GM23338 (cell line): ENCODE results near the gene CPTP. TPM values are rescaled to one million over a fixed set of nuclear protein-coding genes. Genes with fewer than 3 reads are reported as not detected.

Experiments
- ATAC-seq: fragments of 200-7000 bp; cut with Tn5 transposase; 3 replicates; pipeline ENCODE4 v1.9.1; 2020
- DNase-seq: peaks from one replicate; pipeline ENCODE4 v3.0.0-alpha.2; 2015; ENCODE audit warnings: low spot score
- H2AFZ ChIP-seq: fragments of 200-600 bp; sonication (generic); 2 replicates; pipeline ENCODE4 v1.8.0; 2016; ENCODE audit warnings: antibody characterized with exemption, mild to moderate bottlenecking, moderate library complexity
- H3F3A ChIP-seq: fragments of 200-600 bp; sonication (generic); replicated peaks from 2 replicates; pipeline ENCODE4 v1.8.0; 2017; ENCODE audit warnings: antibody characterized with exemption, mixed run types, low read depth
- H3K27ac ChIP-seq: fragments of 200-600 bp; sonication (generic); 2 replicates; pipeline ENCODE4 v1.6.1; 2016; ENCODE audit warnings: low read depth
- H3K27me3 ChIP-seq: fragments of 200-600 bp; sonication (generic); 2 replicates; pipeline ENCODE4 v1.8.0; 2016; ENCODE audit warnings: mild to moderate bottlenecking, mixed run types, moderate library complexity; ENCODE audit not compliant: insufficient read depth
- H3K36me3 ChIP-seq: fragments of 200-600 bp; sonication (generic); 2 replicates; pipeline ENCODE4 v1.8.0; 2016; ENCODE audit warnings: mild to moderate bottlenecking; ENCODE audit not compliant: insufficient read depth
- H3K4me1 ChIP-seq: fragments of 200-600 bp; sonication (generic); 2 replicates; pipeline ENCODE4 v1.8.0; 2016; ENCODE audit warnings: mild to moderate bottlenecking, moderate library complexity; ENCODE audit not compliant: insufficient read depth
- H3K4me2 ChIP-seq: fragments of 200-600 bp; sonication (generic); 2 replicates; pipeline ENCODE4 v1.7.1; 2017; ENCODE audit warnings: mixed run types
- H3K4me3 ChIP-seq: fragments of 200-600 bp; sonication (generic); 2 replicates; pipeline ENCODE4 v1.6.1; 2016; ENCODE audit warnings: mixed run types
- H3K79me2 ChIP-seq: fragments of 200-600 bp; sonication (generic); replicated peaks from 2 replicates; pipeline ENCODE4 v1.8.0; 2017; ENCODE audit warnings: mild to moderate bottlenecking; ENCODE audit not compliant: insufficient read depth
- H3K9me2 ChIP-seq: fragments of 200-600 bp; sonication (generic); 2 replicates; pipeline ENCODE4 v1.8.0; 2017; ENCODE audit not compliant: insufficient read depth
- H4K20me1 ChIP-seq: fragments of 200-600 bp; sonication (generic); replicated peaks from 2 replicates; pipeline ENCODE4 v1.8.0; 2017; ENCODE audit warnings: mild to moderate bottlenecking; ENCODE audit not compliant: insufficient read depth
- H3K27ac Mint-ChIP-seq: 2 replicates; pipeline ENCODE4 v1.8.0; 2020; ENCODE audit warnings: inconsistent platforms, mild to moderate bottlenecking, moderate library complexity, mixed read lengths
- H3K27me3 Mint-ChIP-seq: 3 replicates; pipeline ENCODE4 v1.8.0; 2022; ENCODE audit warnings: low read depth, mild to moderate bottlenecking, moderate library complexity, mixed read lengths, inconsistent platforms; ENCODE audit not compliant: insufficient read depth, poor library complexity
- H3K36me3 Mint-ChIP-seq: 3 replicates; pipeline ENCODE4 v1.8.0; 2021; ENCODE audit warnings: low read depth, mild to moderate bottlenecking, inconsistent platforms, moderate library complexity, mixed read lengths
- H3K4me1 Mint-ChIP-seq: 3 replicates; pipeline ENCODE4 v1.8.0; 2020; ENCODE audit warnings: mild to moderate bottlenecking, inconsistent platforms, mixed read lengths
- H3K4me3 Mint-ChIP-seq: 3 replicates; pipeline ENCODE4 v1.8.0; 2021; ENCODE audit warnings: moderate library complexity, mild to moderate bottlenecking, inconsistent platforms, mixed read lengths
- H3K9me3 Mint-ChIP-seq: 3 replicates; pipeline ENCODE4 v1.8.0; 2020; ENCODE audit warnings: moderate library complexity, mild to moderate bottlenecking, inconsistent platforms, mixed read lengths
- EZH2 ChIP-seq: fragments of 200-600 bp; sonication (generic); IDR thresholded peaks from one replicate; pipeline ENCODE4 v1.8.0; 2017; ENCODE audit warnings: antibody characterized with exemption, mild to moderate bottlenecking, low read depth; ENCODE audit not compliant: unreplicated experiment
- EZH2phosphoT487 ChIP-seq: fragments of 200-600 bp; sonication (generic); IDR thresholded peaks from one replicate; pipeline ENCODE4 v1.8.1; 2018; ENCODE audit warnings: antibody characterized with exemption; ENCODE audit not compliant: unreplicated experiment
- JUNB ChIP-seq: IDR thresholded peaks from one replicate; pipeline ENCODE4 v1.6.1; 2016; ENCODE audit warnings: antibody characterized with exemption; ENCODE audit not compliant: unreplicated experiment
- NANOG ChIP-seq: IDR thresholded peaks from 2 replicates; pipeline ENCODE4 v1.6.1; 2016; ENCODE audit warnings: antibody characterized with exemption, borderline replicate concordance
- POLR2AphosphoS5 ChIP-seq: IDR thresholded peaks from 2 replicates; pipeline ENCODE4 v1.6.1; 2016; ENCODE audit warnings: antibody characterized with exemption, low read depth
- STAT1 ChIP-seq: IDR thresholded peaks from one replicate; pipeline ENCODE4 v1.6.1; 2016; ENCODE audit warnings: antibody characterized with exemption; ENCODE audit not compliant: unreplicated experiment
- ZNF331 ChIP-seq: fragments of 250-450 bp; sonication (Bioruptor Pico); IDR thresholded peaks from 2 replicates; pipeline ENCODE4 v1.5.0; 2020; ENCODE audit warnings: low read depth, mild to moderate bottlenecking, moderate library complexity
- polyA plus RNA-seq: library from polyadenylated mRNA; unstranded; fragments of >200 nt; fragmentation: Nextera tagmentation; extraction: Ambion mirVana; gene quantifications from 2 replicates; pipeline ENCODE4 v1.2.1, GENCODE V29; 2016
- total RNA-seq: library from RNA; depleted of rRNA; stranded (reverse); fragments of >200 nt; shearing (Covaris generic); gene quantifications from 2 replicates; pipeline ENCODE4 v1.2.3, GENCODE V29; 2014
- TF ChIP-seq, protein P1 (sequence below): IDR thresholded peaks from 2 replicates; pipeline ENCODE4 v1.6.1; 2016; ENCODE audit warnings: antibody characterized with exemption
- TF ChIP-seq, protein P2 (sequence below): IDR thresholded peaks from one replicate; pipeline ENCODE4 v1.6.1; 2018; ENCODE audit warnings: antibody characterized with exemption; ENCODE audit not compliant: unreplicated experiment
- TF ChIP-seq, protein P3 (sequence below), 2 experiments: fragments of 200-600 bp in 1 of 2; sonication (generic) in 1 of 2; conservative IDR thresholded peaks; 2 replicates each; pipeline versions ENCODE4 v1.5.1 to v1.6.1; 2016 to 2017; ENCODE audit warnings: antibody characterized with exemption in 2 of 2, low read depth in 2 of 2, mild to moderate bottlenecking in 2 of 2, moderate library complexity in 1 of 2

CPTP gene
- total and polyA plus RNA-seq, 2 experiments from 2014 or later, result 8.1 to 13.5 TPM

DNA sequence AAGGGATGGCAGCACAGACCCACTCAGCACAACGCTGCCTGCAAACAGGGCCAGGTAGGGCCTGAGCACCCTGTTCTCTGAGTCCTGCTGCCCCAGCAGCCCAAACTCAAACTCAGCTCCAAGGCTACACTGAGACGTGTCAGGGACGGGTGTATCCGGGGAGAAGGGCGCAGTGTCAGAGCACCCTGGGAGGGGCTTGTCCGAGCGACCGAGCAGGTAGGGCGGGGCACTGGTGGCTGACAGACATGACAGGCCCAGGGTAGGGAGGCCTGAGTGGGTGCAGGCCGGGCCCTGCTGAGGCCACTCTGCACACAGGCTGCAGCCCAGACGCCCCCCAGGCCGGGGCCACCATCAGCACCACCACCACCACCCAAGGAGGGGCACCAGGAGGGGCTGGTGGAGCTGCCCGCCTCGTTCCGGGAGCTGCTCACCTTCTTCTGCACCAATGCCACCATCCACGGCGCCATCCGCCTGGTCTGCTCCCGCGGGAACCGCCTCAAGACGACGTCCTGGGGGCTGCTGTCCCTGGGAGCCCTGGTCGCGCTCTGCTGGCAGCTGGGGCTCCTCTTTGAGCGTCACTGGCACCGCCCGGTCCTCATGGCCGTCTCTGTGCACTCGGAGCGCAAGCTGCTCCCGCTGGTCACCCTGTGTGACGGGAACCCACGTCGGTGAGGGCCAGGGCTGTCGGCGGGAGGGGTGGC is 38.8 kb upstream of the CPTP start (continued):
- TF ChIP-seq, protein P1, sequence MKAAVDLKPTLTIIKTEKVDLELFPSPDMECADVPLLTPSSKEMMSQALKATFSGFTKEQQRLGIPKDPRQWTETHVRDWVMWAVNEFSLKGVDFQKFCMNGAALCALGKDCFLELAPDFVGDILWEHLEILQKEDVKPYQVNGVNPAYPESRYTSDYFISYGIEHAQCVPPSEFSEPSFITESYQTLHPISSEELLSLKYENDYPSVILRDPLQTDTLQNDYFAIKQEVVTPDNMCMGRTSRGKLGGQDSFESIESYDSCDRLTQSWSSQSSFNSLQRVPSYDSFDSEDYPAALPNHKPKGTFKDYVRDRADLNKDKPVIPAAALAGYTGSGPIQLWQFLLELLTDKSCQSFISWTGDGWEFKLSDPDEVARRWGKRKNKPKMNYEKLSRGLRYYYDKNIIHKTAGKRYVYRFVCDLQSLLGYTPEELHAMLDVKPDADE, result no peak
- TF ChIP-seq POLR2AphosphoS5 (no peak), ZNF331 (CRISPR knock-in tag) (no peak), EZH2 (no peak), STAT1 (no peak), NANOG (no peak)
- TF ChIP-seq, protein P2, sequence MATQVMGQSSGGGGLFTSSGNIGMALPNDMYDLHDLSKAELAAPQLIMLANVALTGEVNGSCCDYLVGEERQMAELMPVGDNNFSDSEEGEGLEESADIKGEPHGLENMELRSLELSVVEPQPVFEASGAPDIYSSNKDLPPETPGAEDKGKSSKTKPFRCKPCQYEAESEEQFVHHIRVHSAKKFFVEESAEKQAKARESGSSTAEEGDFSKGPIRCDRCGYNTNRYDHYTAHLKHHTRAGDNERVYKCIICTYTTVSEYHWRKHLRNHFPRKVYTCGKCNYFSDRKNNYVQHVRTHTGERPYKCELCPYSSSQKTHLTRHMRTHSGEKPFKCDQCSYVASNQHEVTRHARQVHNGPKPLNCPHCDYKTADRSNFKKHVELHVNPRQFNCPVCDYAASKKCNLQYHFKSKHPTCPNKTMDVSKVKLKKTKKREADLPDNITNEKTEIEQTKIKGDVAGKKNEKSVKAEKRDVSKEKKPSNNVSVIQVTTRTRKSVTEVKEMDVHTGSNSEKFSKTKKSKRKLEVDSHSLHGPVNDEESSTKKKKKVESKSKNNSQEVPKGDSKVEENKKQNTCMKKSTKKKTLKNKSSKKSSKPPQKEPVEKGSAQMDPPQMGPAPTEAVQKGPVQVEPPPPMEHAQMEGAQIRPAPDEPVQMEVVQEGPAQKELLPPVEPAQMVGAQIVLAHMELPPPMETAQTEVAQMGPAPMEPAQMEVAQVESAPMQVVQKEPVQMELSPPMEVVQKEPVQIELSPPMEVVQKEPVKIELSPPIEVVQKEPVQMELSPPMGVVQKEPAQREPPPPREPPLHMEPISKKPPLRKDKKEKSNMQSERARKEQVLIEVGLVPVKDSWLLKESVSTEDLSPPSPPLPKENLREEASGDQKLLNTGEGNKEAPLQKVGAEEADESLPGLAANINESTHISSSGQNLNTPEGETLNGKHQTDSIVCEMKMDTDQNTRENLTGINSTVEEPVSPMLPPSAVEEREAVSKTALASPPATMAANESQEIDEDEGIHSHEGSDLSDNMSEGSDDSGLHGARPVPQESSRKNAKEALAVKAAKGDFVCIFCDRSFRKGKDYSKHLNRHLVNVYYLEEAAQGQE, result no peak

DNA sequence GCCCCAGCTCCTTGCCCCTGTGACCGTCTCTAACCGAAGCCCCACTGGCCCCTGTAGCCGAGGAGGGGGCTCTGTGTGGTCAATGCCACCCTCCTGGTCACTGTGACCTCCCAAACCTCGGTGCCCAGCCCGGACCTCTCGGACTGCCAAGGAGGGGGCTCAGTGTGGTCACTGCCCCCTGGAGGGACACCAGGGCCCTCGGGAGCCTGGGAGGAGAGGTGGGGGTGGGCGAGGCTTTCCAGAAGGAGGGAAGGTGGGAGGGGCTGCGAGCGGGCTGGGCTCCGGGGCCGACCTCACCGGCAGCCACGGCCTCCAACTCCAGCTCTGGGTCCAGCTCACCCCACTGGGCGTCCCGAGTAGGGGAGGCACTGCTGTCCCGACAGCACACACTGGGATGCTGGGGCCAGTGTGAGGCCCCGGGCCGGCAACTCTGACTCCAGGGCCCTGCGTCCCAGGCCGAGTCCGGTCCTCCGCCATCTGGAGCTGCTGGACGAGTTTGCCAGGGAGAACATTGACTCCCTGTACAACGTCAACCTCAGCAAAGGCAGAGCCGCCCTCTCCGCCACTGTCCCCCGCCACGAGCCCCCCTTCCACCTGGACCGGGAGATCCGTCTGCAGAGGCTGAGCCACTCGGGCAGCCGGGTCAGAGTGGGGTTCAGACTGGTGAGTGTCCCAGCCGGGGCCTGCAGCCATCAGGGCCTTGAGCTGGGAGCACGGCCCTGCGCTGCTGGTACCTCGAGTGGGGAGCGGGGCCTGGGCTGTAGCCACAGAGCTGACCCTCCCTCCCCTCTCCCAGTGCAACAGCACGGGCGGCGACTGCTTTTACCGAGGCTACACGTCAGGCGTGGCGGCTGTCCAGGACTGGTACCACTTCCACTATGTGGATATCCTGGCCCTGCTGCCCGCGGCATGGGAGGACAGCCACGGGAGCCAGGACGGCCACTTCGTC is 38.0 kb upstream of the CPTP start:
- Histone ChIP-seq H3K79me2 (no peaks in the 10 kb centered on the region), H3K9me2 (no peaks in the 10 kb centered on the region), H3K27ac (no peak overlapping the region), H3K4me1 (no peaks in the 10 kb centered on the region), H3F3A (no peaks in the 10 kb centered on the region), H3K36me3 (no peaks in the 10 kb centered on the region), H2AFZ (no peak overlapping the region), H3K27me3 (no peaks in the 10 kb centered on the region), H3K4me3 (no peak overlapping the region), H3K4me2 (no peak overlapping the region), H4K20me1 (no peaks in the 10 kb centered on the region)
- no peak overlapping the region for H3K4me3 Mint-ChIP-seq
- H3K4me1 Mint-ChIP-seq, result no peaks in the 10 kb centered on the region; the same call in 2 of the 3 replicates
- peaks cover 3% of the 10 kb centered on the region; the same call in 2 of the 3 replicates for H3K9me3 Mint-ChIP-seq
- H3K27ac Mint-ChIP-seq, result no peak overlapping the region
- no peak for ATAC-seq
- no peaks in the 10 kb centered on the region for H3K36me3 Mint-ChIP-seq
- peaks cover 10% of the 10 kb centered on the region for H3K27me3 Mint-ChIP-seq
- DNase-seq, result no peak
- no peak for TF ChIP-seq JUNB
- TF ChIP-seq EZH2phosphoT487, result no peak
- no peak for TF ChIP-seq ZNF331 (CRISPR knock-in tag)
- no peak for TF ChIP-seq EZH2
- TF ChIP-seq, protein P3, sequence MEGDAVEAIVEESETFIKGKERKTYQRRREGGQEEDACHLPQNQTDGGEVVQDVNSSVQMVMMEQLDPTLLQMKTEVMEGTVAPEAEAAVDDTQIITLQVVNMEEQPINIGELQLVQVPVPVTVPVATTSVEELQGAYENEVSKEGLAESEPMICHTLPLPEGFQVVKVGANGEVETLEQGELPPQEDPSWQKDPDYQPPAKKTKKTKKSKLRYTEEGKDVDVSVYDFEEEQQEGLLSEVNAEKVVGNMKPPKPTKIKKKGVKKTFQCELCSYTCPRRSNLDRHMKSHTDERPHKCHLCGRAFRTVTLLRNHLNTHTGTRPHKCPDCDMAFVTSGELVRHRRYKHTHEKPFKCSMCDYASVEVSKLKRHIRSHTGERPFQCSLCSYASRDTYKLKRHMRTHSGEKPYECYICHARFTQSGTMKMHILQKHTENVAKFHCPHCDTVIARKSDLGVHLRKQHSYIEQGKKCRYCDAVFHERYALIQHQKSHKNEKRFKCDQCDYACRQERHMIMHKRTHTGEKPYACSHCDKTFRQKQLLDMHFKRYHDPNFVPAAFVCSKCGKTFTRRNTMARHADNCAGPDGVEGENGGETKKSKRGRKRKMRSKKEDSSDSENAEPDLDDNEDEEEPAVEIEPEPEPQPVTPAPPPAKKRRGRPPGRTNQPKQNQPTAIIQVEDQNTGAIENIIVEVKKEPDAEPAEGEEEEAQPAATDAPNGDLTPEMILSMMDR (conservative IDR thresholded peaks at IDR 0.05; ENCODE audit: low read depth in 2 of 2), result no peak
